T-helper 17 cell (primary cell): ENCODE results near the gene SACS. TPM values are rescaled to one million over a fixed set of nuclear protein-coding genes. Genes with fewer than 3 reads are reported as not detected.

Experiments used
- ATAC-seq: fragments of 150-1000 bp; cut with Tn5 transposase; 2 replicates; pipeline ENCODE4 v1.10.0; 2021; ENCODE audit warnings: mild to moderate bottlenecking, moderate library complexity
- DNase-seq, 3 donors: peaks; one replicate each; pipeline versions ENCODE4 v3.0.0 to v3.0.0-alpha.2; 2020 to 2021
- H3K9me3 ChIP-seq: one replicate; pipeline ENCODE4 v1.7.0; 2013; ENCODE audit warnings: low read length, mild to moderate bottlenecking; ENCODE audit not compliant: control insufficient read depth, poor library complexity, severe bottlenecking
- H3K27ac Mint-ChIP-seq: one replicate; pipeline ENCODE4 v1.8.0; 2022; ENCODE audit warnings: mild to moderate bottlenecking, moderate library complexity, mixed read lengths
- H3K27me3 Mint-ChIP-seq: one replicate; pipeline ENCODE4 v1.8.0; 2022; ENCODE audit warnings: mixed read lengths
- H3K36me3 Mint-ChIP-seq: one replicate; pipeline ENCODE4 v1.8.0; 2022; ENCODE audit warnings: low read depth, mixed read lengths
- H3K4me1 Mint-ChIP-seq: one replicate; pipeline ENCODE4 v1.8.0; 2022; ENCODE audit warnings: mild to moderate bottlenecking, mixed read lengths
- H3K4me3 Mint-ChIP-seq: one replicate; pipeline ENCODE4 v1.8.0; 2022; ENCODE audit warnings: mild to moderate bottlenecking, moderate library complexity, mixed read lengths
- total RNA-seq, 4 donors: library from RNA in 2 of 4; stranded (reverse) in 2 of 4; gene quantifications; one replicate each; pipeline ENCODE4 v1.2.3 and lab custom pipeline; 2022 to 2026

Gene SACS
- total RNA-seq, 2 donors from 2014 or later, result 15.5 to 19.1 TPM

- Mint-ChIP-seq H3K4me1 (peaks cover 10% of the 10 kb centered on the region), H3K36me3 (peaks cover 34% of the 10 kb centered on the region), H3K27ac (peak overlapping the region; percentile 1), H3K27me3 (no peaks in the 10 kb centered on the region), H3K4me3 (no peak overlapping the region)
- no peak for ATAC-seq
- no peak for DNase-seq
- no peaks in the 10 kb centered on the region for H3K9me3 ChIP-seq
These were observed 83.5 kb downstream of the SACS start for GRCh38 chr13:23350009-23350408.

- ATAC-seq (no peak), DNase-seq (no peak)
- peaks cover 7% of the 10 kb centered on the region for H3K4me1 Mint-ChIP-seq
- peaks cover 33% of the 10 kb centered on the region for H3K36me3 Mint-ChIP-seq
- no peaks in the 10 kb centered on the region for H3K27me3 Mint-ChIP-seq
- H3K9me3 ChIP-seq, result no peaks in the 10 kb centered on the region
- H3K27ac Mint-ChIP-seq, result peak overlapping the region; percentile 1
- H3K4me3 Mint-ChIP-seq, result no peak overlapping the region
These were observed 84.2 kb downstream of the SACS start for GRCh38 chr13:23349161-23349897.

- ATAC-seq (no peak), DNase-seq (no peak)
- Mint-ChIP-seq H3K4me3 (no peak overlapping the region), H3K4me1 (peaks cover 7% of the 10 kb centered on the region), H3K36me3 (peaks cover 36% of the 10 kb centered on the region), H3K27me3 (no peaks in the 10 kb centered on the region), H3K27ac (no peak overlapping the region)
- no peaks in the 10 kb centered on the region for H3K9me3 ChIP-seq
These were observed 85.0 kb downstream of the SACS start for GRCh38 chr13:23348262-23349127.

GRCh38 chr13:23347601-23348000 is 85.9 kb downstream of the SACS start:
- peaks cover 3% of the 10 kb centered on the region for H3K4me1 Mint-ChIP-seq
- no peaks in the 10 kb centered on the region for H3K27me3 Mint-ChIP-seq
- DNase-seq (no peak), ATAC-seq (no peak)
- H3K4me3 Mint-ChIP-seq, result no peak overlapping the region
- peaks cover 36% of the 10 kb centered on the region for H3K36me3 Mint-ChIP-seq
- H3K27ac Mint-ChIP-seq, result no peak overlapping the region
- H3K9me3 ChIP-seq, result no peaks in the 10 kb centered on the region

GRCh38 chr13:23344931-23345595 is 88.4 kb downstream of the SACS start:
- H3K27ac Mint-ChIP-seq, result peak overlapping the region; percentile 49
- H3K36me3 Mint-ChIP-seq, result peaks cover 28% of the 10 kb centered on the region
- H3K4me3 Mint-ChIP-seq, result no peak overlapping the region
- DNase-seq (no peak), ATAC-seq (no peak)
- no peaks in the 10 kb centered on the region for H3K9me3 ChIP-seq
- H3K27me3 Mint-ChIP-seq, result no peaks in the 10 kb centered on the region
- no peaks in the 10 kb centered on the region for H3K4me1 Mint-ChIP-seq

GRCh38 chr13:23339225-23339624 is 94.3 kb downstream of the SACS start:
- ATAC-seq (no peak), DNase-seq (no peak)
- H3K9me3 ChIP-seq, result peaks cover 6% of the 10 kb centered on the region
- Mint-ChIP-seq H3K27ac (no peak overlapping the region), H3K27me3 (no peaks in the 10 kb centered on the region), H3K4me1 (no peaks in the 10 kb centered on the region), H3K36me3 (peaks cover 3% of the 10 kb centered on the region), H3K4me3 (no peak overlapping the region)

GRCh38 chr13:23330356-23330755 is 103.1 kb downstream of the SACS start:
- peaks cover 12% of the 10 kb centered on the region for H3K9me3 ChIP-seq
- DNase-seq, result no peak
- Mint-ChIP-seq H3K27me3 (no peaks in the 10 kb centered on the region), H3K27ac (no peak overlapping the region), H3K4me1 (no peaks in the 10 kb centered on the region), H3K4me3 (no peak overlapping the region), H3K36me3 (no peaks in the 10 kb centered on the region)
- ATAC-seq, result no peak

GRCh38 chr13:23325191-23325590 is 108.3 kb downstream of the SACS start:
- Mint-ChIP-seq H3K36me3 (no peaks in the 10 kb centered on the region), H3K4me1 (peaks cover 8% of the 10 kb centered on the region), H3K4me3 (no peak overlapping the region), H3K27ac (peak overlapping the region; percentile 14), H3K27me3 (no peaks in the 10 kb centered on the region)
- DNase-seq, result no peak
- peaks cover 3% of the 10 kb centered on the region for H3K9me3 ChIP-seq
- no peak for ATAC-seq

GRCh38 chr13:23323946-23324709 is 109.4 kb downstream of the SACS start:
- Mint-ChIP-seq H3K4me1 (peaks cover 8% of the 10 kb centered on the region), H3K27me3 (peaks cover 1% of the 10 kb centered on the region), H3K36me3 (no peaks in the 10 kb centered on the region), H3K27ac (peak overlapping the region; percentile 14), H3K4me3 (no peak overlapping the region)
- ATAC-seq, result no peak
- H3K9me3 ChIP-seq, result no peaks in the 10 kb centered on the region
- no peak for DNase-seq

- no peaks in the 10 kb centered on the region for H3K9me3 ChIP-seq
- Mint-ChIP-seq H3K27ac (no peak overlapping the region), H3K4me1 (peaks cover 8% of the 10 kb centered on the region), H3K27me3 (peaks cover 7% of the 10 kb centered on the region), H3K36me3 (no peaks in the 10 kb centered on the region), H3K4me3 (no peak overlapping the region)
- DNase-seq, result no peak
- no peak for ATAC-seq
These were observed 110.9 kb downstream of the SACS start for GRCh38 chr13:23322353-23323336.

- no peaks in the 10 kb centered on the region for H3K36me3 Mint-ChIP-seq
- ATAC-seq, result peak; percentile 54
- H3K4me1 Mint-ChIP-seq, result peaks cover 8% of the 10 kb centered on the region
- no peaks in the 10 kb centered on the region for H3K9me3 ChIP-seq
- H3K27ac Mint-ChIP-seq, result peak overlapping the region; percentile 92
- H3K27me3 Mint-ChIP-seq, result peaks cover 12% of the 10 kb centered on the region
- DNase-seq, result no peak
- peak overlapping the region; percentile 81 for H3K4me3 Mint-ChIP-seq
These were observed 111.8 kb downstream of the SACS start for GRCh38 chr13:23321535-23322241.
